ENCODE data around the gene RSPH6A.
"Not testable (repeated sequence)": the region's sequence is repeated elsewhere in the genome, so short reads cannot be mapped to it uniquely, and the experiment has no call there.

The RSPH6A gene

GRCh38 chr19:45799541-45799940, 15.6 kb downstream of the RSPH6A start:
- not testable (repeated sequence) for DNase-seq

- DNase-seq = peak; percentile 36 to 67
Observed at GRCh38 chr19:45798995-45799517, 16.1 kb downstream of the RSPH6A start.

GRCh38 chr19:45794627-45795026, 20.5 kb downstream of the RSPH6A start:
- no peak for DNase-seq

GRCh38 chr19:45793876-45794275, 21.2 kb downstream of the RSPH6A start:
- DNase-seq = no peak

- no peak for DNase-seq
Observed at GRCh38 chr19:45793178-45793564, 21.9 kb downstream of the RSPH6A start.

GRCh38 chr19:45792470-45793177, 22.5 kb downstream of the RSPH6A start, which contains the start of gene DMWD:
TSS of gene DMWD (minus strand) at chr19:45792845. CDS start at chr19:45792756, 89 bp downstream.
- DNase-seq = peak; percentile 100

- no peak for DNase-seq
Observed at GRCh38 chr19:45791744-45792469, 23.2 kb downstream of the RSPH6A start.

- no peak for DNase-seq
Observed at GRCh38 chr19:45790942-45791341, 24.2 kb downstream of the RSPH6A start.

GRCh38 chr19:45789035-45789786, 25.9 kb downstream of the RSPH6A start:
- no peak for DNase-seq

- DNase-seq = no peak
Observed at GRCh38 chr19:45786533-45786894, 28.6 kb downstream of the RSPH6A start.

- no peak for DNase-seq
Observed at GRCh38 chr19:45785781-45786532, 29.2 kb downstream of the RSPH6A start.

GRCh38 chr19:45785097-45785496, 30.0 kb downstream of the RSPH6A start:
- no peak for DNase-seq

- DNase-seq = no peak
Observed at GRCh38 chr19:45784096-45784495, 31.0 kb downstream of the RSPH6A start.

GRCh38 chr19:45782820-45783785, 32.0 kb downstream of the RSPH6A start:
- no peak for DNase-seq

GRCh38 chr19:45782162-45782691, 32.9 kb downstream of the RSPH6A start, which contains the start of gene DMPK:
TSS of gene DMPK (minus strand) at chr19:45782490. CDS start at chr19:45782352, 138 bp downstream.
- DNase-seq = no peak

- DNase-seq = no peak
Observed at GRCh38 chr19:45781214-45782161, 33.6 kb downstream of the RSPH6A start.

- no peak for DNase-seq
Observed at GRCh38 chr19:45780448-45781213, 34.5 kb downstream of the RSPH6A start.

- DNase-seq = no peak
Observed at GRCh38 chr19:45780146-45780447, 35.0 kb downstream of the RSPH6A start.
